ENCODE results near the gene FNDC10.

FNDC10 gene

DNA sequence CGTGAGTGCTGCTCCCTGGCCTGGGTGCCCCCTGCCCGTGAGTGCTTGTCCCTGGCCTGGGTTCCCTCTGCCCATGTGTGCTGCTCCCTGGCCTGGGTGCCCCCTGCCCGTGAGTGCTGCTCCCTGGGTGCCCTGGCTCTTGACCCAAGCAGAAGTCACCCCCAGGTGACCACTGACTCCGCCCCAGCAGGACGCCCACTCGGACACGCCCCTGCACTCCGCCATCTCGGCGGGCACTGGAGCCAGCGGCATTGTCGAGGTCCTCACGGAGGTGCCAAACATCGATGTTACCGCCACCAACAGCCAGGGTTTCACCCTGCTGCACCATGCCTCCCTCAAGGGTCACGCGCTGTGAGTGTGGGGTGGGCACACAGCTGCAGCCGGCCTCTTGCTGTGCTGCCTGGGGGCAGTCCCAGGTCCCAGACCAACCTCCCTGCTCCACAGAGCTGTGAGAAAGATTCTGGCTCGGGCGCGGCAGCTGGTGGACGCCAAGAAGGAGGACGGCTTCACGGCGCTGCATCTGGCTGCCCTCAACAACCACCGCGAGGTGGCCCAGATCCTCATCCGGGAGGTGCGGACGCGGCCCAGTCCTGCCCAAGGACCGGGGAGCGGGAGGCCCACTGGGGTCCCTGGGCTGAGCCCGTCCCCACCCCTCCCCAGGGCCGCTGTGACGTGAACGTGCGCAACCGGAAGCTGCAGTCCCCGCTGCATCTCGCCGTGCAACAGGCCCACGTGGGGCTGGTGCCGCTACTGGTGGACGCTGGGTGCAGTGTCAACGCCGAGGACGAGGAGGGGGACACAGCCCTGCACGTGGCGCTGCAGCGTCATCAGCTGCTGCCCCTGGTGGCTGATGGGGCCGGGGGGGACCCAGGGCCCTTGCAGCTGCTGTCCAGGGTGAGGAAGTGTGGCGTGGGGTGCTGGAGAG is 28.2 kb upstream of the FNDC10 start:
- no peak for DNase-seq

DNA sequence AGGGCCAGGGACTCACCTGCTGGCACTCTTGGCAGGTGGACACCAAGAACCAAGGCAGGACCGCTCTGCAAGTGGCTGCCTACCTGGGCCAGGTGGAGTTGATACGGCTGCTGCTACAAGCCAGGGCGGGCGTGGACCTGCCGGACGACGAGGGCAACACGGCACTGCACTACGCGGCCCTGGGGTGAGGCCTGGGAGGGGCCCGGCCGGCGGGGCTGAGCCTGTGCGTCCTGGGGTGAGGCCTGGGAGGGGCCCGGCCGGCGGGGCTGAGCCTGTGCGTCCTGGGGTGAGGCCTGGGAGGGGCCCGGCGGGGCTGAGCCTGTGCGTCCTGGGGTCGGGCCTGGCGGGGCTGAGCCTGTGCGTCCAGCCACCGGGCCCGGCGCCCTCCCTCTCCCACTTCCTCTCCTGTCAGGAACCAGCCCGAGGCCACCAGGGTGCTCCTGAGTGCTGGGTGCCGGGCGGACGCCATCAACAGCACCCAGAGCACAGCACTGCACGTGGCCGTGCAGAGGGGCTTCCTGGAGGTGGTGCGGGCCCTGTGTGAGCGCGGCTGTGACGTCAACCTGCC is 27.4 kb upstream of the FNDC10 start:
- no peak for DNase-seq

DNA sequence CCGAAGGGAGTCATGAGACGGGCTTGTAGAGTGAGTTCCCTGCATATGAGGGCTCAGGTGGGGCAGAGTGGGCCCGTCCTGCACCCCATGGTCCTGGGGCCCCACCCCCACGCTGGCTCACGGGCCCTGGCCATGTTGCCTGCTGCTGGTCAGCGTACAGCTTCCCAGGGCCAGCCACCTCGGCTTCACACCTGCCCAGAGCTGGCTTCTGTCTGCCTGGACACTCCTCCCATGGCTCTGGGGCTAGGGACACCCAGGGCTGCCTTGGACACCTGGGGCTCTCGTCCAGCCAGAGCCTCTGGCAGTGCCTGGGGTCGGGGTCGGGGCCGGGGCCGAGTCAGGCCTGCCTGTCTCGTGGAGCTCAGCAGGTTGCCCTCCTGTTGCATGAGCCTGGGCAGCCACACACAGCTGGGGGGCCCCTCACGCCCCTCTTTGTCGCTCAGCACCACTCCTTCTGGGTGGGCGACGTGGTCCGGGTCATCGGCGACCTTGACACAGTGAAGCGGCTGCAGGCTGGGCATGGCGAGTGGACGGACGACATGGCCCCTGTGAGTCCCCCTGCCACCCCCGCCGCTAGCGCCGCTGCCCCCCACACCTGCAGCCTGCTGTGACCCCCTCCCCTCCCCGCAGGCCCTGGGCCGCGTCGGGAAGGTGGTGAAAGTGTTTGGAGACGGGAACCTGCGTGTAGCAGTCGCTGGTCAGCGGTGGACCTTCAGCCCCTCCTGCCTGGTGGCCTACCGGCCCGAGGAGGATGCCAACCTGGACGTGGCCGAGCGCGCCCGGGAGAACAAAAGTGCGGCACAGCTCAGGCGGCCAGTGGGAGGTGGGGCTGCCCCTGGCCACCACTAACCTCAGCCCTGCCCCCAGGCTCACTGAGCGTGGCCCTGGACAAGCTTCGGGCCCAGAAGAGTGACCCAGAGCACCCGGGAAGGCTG is 26.5 kb upstream of the FNDC10 start:
- DNase-seq, result no peak

DNA sequence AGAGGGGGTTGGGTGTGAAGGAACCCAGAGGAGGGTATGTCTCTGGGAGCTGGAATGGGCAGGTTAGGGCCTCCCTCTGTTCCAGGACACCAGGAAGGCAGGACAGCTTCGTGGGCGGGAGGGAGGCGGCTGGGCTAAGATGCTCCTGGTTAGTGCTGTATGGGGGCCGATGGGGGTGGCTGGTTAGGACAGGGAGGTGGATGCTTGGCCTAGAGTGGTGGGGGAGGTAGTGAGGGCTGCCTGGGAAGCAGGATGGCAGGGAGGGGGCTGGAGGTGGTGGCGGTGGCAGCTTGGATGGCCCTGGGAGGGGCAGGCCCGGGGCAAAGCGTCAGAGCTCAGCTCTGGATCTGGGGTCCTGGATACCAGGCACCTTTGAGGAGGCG is 25.9 kb upstream of the FNDC10 start:
- DNase-seq, result no peak

DNA sequence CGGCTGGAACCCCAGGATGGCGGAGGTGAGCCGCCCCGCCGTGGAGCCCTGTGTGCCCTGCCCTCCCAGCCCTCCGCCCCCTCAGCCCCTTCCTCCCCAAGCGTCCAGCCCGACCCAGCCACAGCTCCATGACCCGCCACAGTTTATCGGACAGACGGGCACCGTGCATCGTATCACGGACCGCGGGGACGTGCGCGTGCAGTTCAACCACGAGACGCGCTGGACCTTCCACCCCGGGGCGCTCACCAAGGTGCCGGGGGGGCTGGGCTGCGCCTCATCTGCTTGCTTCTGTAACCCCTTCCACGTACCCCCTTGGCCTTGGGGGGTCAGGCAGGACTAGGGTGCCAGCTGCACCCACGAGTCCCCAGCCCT is 25.5 kb upstream of the FNDC10 start:
- DNase-seq, result no peak

DNA sequence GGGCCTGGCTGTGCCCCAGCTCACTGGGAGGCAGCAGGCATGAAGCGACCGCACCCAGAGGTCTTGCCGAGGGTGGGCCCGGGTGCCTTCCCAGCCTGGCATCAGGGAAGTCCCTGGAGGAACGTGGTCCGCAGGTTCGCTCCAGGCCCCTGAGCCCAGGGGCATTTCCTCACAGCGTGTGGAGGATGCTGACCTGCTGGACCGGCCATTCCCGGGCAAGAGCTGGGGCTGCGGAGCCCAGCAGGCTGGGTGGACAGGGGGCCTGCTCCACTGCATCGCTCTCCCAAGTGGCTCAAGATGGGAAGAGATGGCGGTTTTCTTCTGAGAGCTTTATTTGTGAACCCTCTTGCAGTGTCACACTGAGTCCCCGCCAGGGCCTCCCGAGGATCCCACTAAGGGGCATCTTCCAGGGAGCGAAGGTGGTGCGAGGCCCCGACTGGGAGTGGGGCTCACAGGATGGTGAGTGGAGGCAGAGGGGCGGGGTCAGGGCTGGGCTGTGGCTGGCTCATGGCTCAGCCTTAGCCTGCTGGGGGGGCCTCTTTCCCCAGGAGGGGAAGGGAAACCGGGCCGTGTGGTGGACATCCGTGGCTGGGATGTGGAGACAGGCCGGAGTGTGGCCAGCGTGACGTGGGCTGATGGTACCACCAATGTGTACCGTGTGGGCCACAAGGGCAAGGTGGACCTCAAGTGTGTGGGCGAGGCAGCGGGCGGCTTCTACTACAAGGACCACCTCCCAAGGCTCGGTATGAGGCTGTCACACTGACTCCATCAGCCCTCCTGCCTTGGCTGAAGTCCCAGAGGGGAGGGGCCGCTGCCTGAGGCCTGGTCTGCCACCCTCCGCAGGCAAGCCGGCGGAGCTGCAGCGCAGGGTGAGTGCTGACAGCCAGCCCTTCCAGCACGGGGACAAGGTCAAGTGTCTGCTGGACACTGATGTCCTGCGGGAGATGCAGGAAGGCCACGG is 24.8 kb upstream of the FNDC10 start:
- DNase-seq, result no peak

DNA sequence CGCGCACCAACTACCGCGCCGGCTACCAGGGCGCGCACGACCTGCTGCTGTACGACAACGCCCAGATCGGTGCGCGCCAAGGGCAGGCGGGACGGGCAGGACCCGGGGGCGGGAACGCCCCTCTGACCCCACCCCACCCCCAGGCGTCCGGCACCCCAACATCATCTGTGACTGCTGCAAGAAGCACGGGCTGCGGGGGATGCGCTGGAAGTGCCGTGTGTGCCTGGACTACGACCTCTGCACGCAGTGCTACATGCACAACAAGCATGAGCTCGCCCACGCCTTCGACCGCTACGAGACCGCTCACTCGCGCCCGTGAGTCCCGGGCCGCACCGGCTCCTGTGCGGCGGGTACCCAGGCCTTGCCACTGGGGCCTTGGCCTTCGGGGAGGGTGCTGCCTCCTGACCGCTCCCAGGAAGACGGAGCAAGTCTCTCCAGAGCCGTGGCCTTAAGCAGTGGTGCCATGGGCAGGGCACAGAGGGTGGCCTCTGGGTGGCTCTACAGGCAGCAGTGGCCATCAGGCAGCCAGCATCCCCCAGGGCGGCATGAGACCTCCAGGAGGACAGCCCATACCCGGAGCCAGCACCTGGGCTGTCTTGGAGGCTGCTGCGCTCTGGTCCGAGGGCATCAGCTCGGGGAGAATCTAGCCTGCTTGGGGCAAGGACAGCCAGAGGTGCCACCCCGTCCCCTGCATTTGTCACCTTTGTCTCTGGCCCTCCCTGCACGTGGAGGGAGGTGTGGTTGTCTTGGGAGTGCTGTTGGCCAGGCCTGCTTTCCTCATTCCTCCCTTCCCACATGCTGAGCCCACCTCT is 23.9 kb upstream of the FNDC10 start:
- no peak for DNase-seq

DNA sequence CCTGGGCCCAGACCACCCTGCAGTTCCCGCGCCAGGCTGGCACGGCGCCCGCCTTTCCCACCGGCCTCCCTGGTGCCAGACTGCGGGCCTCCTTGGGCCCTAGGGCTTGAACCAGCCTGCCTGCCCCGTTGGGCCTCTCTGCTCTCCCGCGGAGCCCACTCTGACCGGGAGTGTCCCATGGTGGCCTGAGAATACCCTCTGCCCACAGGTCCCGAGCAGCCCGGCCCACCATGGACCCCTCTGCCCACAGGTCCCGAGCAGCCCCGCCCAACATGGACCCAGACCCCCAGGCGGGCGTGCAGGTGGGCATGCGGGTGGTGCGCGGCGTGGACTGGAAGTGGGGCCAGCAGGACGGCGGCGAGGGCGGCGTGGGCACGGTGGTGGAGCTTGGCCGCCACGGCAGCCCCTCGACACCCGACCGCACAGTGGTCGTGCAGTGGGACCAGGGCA is 23.3 kb upstream of the FNDC10 start:
- no peak for DNase-seq

DNA sequence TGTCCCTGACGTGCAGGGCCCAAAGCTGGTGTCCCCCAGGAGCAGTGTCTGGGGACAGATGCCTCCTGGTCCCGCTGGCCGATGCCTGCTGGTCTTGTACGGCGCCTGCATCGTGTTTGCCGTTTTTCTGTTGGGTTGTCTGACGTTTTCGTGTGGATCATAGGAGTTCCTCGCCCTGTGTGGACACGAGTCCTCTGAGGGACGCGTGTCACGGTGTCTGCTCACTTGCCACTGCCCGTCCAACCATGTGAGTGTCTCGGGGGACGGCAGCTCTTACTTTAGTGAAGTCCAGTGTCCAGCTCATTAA is 22.8 kb upstream of the FNDC10 start:
- no peak for DNase-seq

DNA sequence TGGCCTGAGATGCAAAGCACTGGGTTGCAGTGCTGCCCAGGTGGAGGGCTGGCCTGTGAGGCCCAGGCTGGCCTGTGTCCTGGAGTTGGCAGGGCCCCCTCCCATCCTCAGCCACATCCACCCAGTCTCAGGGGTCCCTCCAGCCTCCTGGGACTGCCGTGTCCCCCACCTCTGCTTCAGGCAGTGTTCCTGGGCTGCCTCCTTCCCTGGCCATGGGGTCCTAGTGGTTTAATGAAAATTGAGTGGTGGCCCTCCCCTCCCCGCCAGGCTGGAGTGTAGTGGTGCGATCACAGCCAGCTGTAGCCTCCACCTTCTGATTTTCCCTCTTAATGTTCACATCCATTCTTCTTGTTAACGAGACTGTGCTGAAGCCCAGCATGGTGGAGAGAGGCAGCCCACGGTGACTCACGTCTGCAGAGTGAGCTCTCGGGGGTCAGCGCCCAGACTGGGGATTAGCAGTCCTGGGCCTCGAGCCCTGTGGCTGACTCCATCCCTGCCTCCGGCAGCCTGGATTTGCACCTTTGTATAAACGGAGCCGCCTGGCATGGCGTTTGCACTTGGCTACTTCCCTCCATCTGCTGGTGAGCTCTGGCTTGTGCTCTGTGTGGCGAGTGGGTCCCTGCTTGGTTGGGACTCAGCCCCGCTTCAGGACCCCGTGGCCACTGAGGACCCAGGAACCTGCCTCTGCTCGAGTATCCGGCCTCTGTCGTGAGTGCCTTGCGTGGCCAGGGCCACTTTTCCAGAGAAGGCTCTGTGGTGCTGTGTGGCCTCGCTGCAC is 22.3 kb upstream of the FNDC10 start:
- DNase-seq, result no peak

DNA sequence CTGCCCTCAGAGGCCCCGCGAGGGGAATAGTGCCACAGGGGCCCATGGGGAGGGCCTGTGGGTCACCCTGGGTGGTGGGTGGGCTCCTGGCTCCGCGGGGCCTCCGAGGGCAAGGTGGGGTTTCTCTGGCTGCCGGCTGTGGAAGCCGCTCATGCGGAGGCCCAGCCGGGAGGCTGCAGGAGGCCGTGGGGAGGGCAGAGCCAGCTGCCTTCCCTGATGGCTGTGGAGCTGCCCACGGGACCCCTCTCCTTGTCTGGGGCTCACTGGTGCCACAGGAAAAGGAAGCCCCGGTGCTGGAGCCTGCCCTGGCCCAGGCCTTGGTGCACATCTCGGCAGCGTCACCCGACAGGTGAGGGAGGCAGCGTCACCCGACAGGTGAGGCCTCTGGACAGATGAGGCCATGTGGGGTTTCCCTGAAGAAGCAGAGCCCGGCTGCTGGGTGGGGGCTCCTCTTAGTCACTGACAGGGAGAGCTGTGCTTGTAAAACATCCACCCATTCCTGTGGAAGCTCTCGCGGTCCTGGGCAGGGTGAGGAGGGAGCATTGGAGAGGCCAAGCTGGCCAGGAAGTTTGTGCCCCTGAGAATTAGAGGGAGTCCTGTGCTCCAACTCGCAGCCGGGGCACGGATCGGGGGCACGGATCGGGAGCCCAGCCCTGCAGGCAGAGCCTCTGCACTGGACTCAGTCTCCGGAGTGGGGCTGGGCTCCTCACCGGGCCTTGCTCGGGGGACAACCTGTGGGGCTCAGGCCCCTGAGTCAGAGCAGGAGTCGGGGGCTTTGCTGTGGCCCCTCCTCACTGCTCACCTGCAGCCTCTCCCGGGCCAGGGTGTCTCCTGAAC is 21.5 kb upstream of the FNDC10 start:
- DNase-seq, result no peak

DNA sequence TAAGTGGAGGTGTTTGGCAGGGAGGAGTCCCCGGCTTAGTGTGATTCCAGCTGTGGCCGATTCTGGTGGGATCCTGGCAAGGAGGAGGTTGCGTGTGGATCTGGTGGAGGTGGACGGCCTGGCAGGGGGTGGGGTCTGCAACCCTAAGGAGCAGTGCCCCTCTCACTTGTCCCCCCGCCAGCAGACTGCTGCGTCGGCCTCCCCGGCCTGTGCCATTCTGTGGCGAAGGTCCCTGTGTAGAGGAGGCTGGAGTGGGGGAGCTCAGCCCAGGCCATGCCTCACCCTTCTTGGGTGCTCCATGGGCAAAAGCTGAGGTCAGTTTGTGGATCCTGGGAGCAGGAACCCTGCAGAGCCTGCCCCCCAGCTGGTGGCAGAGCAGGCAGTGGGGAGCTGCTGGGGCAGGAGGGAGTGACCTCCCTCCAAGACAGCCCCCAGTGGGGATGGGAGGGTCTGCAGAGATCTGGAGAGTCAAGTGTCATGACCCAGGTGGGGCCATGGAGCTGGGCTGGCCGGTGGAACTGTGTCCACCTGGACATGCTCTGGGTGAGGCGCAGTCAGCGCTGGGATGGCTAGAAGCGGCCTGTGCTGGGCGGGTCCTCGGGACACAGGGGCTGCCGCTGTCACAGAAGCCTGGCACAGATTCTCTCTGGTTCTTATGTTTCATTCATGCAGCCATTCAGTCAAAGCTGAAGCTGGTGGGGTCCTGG is 20.7 kb upstream of the FNDC10 start:
- no peak for DNase-seq

DNA sequence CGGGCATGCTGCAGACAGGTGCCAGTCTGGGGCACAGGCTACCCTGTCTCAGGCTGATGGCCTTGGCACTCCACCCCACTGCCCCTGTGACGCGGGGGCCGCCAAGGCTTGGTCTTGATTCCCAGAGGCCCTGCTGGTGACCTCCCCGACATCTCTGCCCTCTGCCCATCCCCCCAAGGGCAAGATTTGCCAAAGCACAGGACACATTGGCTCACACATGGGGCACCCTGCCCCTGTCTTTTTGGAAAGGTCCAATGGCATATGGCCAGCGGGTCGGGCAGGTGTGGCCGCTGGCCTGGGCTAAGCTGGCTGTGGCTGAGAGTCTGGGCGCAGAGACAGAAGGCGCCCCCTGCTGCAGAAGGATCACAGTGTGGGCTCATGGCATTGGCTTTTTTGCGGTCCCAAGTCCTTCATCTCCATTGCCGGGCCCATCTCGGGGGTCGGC is 20.0 kb upstream of the FNDC10 start:
- DNase-seq, result no peak

DNA sequence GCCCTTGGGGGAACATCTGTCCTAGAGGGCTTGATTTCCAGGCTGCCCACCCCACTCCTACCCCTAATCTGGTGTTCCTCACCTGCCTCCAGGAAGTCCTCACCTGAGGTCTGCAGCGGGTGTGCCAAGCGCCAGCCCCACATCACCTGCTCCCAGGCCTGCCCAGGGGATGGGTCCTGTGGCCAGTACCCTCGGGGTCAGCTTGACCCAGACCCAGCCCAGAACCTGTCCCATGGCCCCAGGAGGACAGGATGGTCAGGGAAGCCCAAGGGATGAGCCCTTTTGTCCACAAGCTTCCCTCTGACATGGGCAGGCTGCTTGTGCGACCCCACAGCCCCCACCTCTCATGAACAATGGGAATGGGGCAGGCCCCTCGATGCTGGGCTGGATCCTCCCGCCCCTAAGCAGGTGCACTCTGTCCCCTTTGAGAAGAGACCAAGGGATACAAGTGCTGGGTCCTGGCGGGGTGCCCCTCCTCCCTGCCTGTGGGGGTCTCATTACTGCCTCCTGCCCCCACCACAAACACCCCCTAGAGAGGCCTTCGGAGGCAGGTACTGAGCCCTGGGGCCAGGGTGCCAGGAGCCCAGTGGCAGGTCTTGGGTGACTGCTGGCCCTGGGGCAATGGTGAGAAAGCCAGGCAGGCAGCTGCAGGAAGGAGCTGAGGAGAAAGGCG is 18.6 kb upstream of the FNDC10 start:
- DNase-seq, result no peak

DNA sequence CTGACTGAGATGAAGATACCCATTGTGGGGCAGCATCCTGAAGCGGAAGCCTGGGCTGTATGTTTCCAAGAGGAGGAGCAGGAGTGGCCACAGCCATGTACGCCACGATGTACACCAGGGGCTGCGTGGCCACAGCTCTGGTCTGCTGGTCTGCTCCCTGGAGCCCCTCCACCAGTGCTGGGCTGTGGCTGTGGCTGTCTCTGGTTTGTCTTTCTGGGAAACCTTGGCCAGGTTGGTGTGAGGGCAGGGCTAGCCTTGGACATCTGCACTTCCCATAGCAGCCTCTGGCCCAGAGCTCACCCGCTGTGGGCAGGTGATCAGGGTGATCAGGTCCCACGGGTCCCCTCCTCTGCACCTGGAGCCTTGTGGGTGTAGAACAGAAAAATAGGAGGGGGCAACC is 18.0 kb upstream of the FNDC10 start:
- DNase-seq, result no peak

DNA sequence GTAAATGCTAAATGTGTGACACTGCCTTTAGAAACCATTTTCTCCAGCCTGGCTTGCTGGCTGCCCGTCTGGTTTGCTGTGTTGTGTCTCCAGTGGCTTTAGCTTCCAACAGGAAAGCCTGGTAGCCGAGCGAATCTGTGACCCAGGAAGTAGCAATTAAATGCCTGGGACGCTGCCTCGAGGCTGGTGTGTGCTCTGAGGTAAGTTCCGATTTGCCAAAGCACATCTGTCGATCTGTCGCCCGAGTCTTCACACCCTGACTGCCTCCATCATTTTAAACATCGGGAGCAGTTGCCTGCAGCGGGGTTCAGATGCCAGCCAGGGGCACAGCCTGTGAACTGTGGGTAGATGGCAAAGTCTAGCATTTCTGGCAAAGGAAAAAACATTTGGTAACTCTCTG is 17.6 kb upstream of the FNDC10 start:
- DNase-seq, result no peak

DNA sequence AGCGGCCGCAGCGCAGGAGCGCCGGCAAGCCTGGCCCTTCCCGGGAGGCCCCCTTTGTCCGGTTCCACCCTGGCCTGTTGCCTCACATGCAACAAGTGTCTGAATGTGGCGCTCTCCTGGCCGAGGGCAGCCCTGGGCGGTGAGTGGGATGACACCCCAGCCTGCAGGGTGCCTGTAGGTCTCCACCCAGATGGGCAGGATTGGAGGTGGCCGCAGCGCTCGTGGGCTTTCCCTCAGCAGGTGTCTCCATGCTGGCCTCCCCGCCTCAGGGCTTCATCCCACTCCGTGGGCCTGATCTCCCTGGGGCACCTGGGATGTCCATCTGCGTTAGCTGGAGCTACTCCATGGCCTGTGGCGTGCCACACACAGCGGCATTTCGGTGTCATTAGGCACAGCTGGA is 16.9 kb upstream of the FNDC10 start:
- DNase-seq, result no peak

DNA sequence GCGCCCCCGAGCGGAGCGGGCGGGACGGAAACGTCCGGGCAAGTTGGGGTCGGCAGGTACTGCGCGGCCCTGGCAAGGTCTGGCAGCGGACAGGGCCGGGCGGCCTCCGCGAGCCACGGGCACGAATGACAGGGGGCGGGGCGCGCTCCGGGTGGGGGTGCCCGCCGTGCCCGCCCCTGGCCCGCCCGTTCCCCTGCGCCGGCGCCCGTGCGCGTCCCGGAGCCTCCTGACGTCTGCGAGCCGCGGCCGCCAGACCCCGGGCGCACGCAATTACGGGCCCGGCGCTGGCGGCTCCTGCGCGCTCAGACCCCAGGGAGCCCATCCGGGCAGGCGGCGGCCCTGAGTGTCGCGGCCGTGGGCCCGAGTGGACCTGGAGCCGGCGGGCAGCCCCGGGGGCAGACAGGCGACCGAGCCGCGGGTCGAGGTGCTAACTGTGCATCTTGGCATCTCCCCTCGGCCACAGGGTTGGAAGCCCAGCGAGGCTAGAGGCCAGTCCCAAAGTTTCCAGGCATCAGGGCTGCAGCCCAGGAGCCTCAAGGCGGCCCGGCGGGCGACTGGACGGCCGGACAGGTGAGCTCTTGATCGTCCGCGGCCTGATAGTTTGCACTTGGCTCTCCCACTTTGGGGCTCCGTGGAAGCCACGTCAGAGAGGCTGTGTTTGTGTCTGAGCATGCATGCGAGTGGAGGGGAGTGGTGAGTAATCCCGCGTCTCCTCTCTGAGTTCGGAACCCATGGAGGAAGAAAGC is 16.3 kb upstream of the FNDC10 start:
- DNase-seq, result no peak

Data from effector CD4-positive, alpha-beta T cell (primary cell).